Measurements from ENCODE around the gene ADGRA1. TPM values are rescaled to one million over a fixed set of nuclear protein-coding genes. Genes with fewer than 3 reads are reported as not detected.
A peak's percentile ranks its signal among the peaks of the same experiment; 100 is the strongest.

The ADGRA1 gene
- total RNA-seq, 1 donor from 2014 or later = 9.1 TPM

- peaks cover 5% of the 10 kb centered on the region for H3K27me3 Mint-ChIP-seq (ENCODE audit: unreplicated experiment)
Measured at GRCh38 chr10:133158437-133158755, 70.7 kb downstream of the ADGRA1 start.

DNA sequence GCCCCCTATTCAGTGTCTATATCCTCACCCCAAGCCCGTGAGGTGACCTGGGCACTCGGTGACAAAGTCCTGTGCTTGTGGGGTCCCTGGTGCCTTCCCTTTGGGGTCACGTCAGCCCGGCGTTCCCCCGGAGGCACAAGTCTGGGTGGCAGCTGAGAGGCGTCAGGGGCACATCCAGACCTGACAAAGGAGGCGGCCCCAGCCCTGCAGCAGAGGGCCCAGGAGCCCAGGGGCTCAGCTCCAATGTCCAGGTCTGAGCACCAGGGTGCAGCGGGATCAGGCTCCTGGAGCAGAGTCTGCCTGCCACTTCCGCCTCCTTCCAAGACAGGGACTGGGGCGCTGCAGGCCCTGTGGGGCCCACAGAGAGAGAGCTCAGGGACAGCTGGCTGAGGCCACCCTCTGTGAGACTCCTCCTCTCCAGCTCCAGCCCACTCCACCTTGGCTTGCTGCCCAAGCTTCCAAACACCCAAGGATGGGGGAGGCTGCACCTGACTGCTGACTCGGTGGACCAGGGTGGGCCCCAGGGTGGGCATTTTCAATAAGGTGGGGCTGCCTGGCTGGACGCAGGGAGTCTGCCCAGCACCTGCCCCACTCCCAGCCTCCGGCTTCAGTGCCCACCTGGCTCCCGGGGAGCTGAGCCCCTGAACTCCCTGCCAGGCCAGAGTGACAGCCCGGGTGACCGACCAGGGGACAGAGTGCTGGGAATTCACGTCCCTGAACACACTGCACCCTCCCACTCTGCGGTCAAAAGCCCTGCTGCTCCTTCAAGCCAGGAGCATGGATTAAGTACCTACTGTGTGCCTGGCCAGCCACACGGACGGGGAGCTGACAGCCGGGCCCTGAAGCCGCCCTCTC lies 71.3 kb downstream of the ADGRA1 start:
- Mint-ChIP-seq H3K36me3 (ENCODE audit: unreplicated experiment) (peaks cover 4% of the 10 kb centered on the region), H3K4me1 (ENCODE audit: low read depth, unreplicated experiment) (peaks cover 8% of the 10 kb centered on the region), H3K27ac (ENCODE audit: unreplicated experiment) (no peak overlapping the region), H3K9me3 (ENCODE audit: unreplicated experiment) (peaks cover 2% of the 10 kb centered on the region), H3K4me3 (ENCODE audit: unreplicated experiment) (no peak overlapping the region), H3K27me3 (ENCODE audit: unreplicated experiment) (peaks cover 8% of the 10 kb centered on the region)
- no peak for TF ChIP-seq CTCF (IDR thresholded peaks at IDR 0.05; ENCODE audit: partially characterized antibody, unreplicated experiment)
- peak; percentile 29 for DNase-seq

More at GRCh38 chr10:133158437-133158755, 70.7 kb downstream of the ADGRA1 start:
- H3K36me3 Mint-ChIP-seq (ENCODE audit: unreplicated experiment) = peaks cover 4% of the 10 kb centered on the region
- no peak overlapping the region for H3K27ac Mint-ChIP-seq (ENCODE audit: unreplicated experiment)
- H3K4me3 Mint-ChIP-seq (ENCODE audit: unreplicated experiment) = no peak overlapping the region
- no peak for DNase-seq
- H3K4me1 Mint-ChIP-seq (ENCODE audit: low read depth, unreplicated experiment) = peaks cover 8% of the 10 kb centered on the region
- TF ChIP-seq CTCF (IDR thresholded peaks at IDR 0.05; ENCODE audit: partially characterized antibody, unreplicated experiment) = no peak
- peaks cover 2% of the 10 kb centered on the region for H3K9me3 Mint-ChIP-seq (ENCODE audit: unreplicated experiment)

GRCh38 chr10:133159611-133159949 lies 71.9 kb downstream of the ADGRA1 start:
- DNase-seq = peak; percentile 15
- peaks cover 3% of the 10 kb centered on the region for H3K4me1 Mint-ChIP-seq (ENCODE audit: low read depth, unreplicated experiment)
- no peak overlapping the region for H3K27ac Mint-ChIP-seq (ENCODE audit: unreplicated experiment)
- TF ChIP-seq CTCF (IDR thresholded peaks at IDR 0.05; ENCODE audit: partially characterized antibody, unreplicated experiment) = no peak
- peaks cover 8% of the 10 kb centered on the region for H3K27me3 Mint-ChIP-seq (ENCODE audit: unreplicated experiment)
- H3K4me3 Mint-ChIP-seq (ENCODE audit: unreplicated experiment) = no peak overlapping the region
- H3K9me3 Mint-ChIP-seq (ENCODE audit: unreplicated experiment) = peaks cover 2% of the 10 kb centered on the region
- H3K36me3 Mint-ChIP-seq (ENCODE audit: unreplicated experiment) = peaks cover 4% of the 10 kb centered on the region

GRCh38 chr10:133159950-133160825 lies 72.5 kb downstream of the ADGRA1 start, which contains the start of gene KNDC1:
Gene KNDC1, plus strand, starts transcription at chr10:133160219. Its CDS starts 249 bp downstream, at chr10:133160468.
- H3K9me3 Mint-ChIP-seq (ENCODE audit: unreplicated experiment) = peaks cover 2% of the 10 kb centered on the region
- H3K27ac Mint-ChIP-seq (ENCODE audit: unreplicated experiment) = no peak within 1 kb of the TSS
- no peak for TF ChIP-seq CTCF (IDR thresholded peaks at IDR 0.05; ENCODE audit: partially characterized antibody, unreplicated experiment)
- peak within 1 kb of the TSS; percentile 42 for H3K4me3 Mint-ChIP-seq (ENCODE audit: unreplicated experiment)
- no peaks in the 10 kb centered on the region for H3K36me3 Mint-ChIP-seq (ENCODE audit: unreplicated experiment)
- peaks cover 8% of the 10 kb centered on the region for H3K27me3 Mint-ChIP-seq (ENCODE audit: unreplicated experiment)
- peaks cover 3% of the 10 kb centered on the region for H3K4me1 Mint-ChIP-seq (ENCODE audit: low read depth, unreplicated experiment)
- peak; percentile 75 for DNase-seq

Measured in glutamatergic neuron (in vitro differentiated cells).